BLaER1 treated with 17β-estradiol and CSF1 and Interleukin-3, amounts not matched to agents 10 nM and 100 nM (cell line): ENCODE results near the gene CNTRL.
A peak's percentile ranks its signal among the peaks of the same experiment; 100 is the strongest.

ENCODE experiments used
- H3K27ac ChIP-seq, 11 experiments: shearing (Covaris generic); formaldehyde crosslinking; 2 replicates each; pipeline ENCODE4 v1.8.1; 2022
- H3K27me3 ChIP-seq, 11 experiments: shearing (Covaris generic); formaldehyde crosslinking; 2 replicates each; pipeline ENCODE4 v1.8.1; 2022
- H3K36me3 ChIP-seq, 11 experiments: shearing (Covaris generic); formaldehyde crosslinking; 2 replicates each; pipeline ENCODE4 v1.8.1; 2022
- H3K4me1 ChIP-seq, 10 experiments: shearing (Covaris generic); formaldehyde crosslinking; 2 replicates each; pipeline ENCODE4 v1.8.1; 2022
- H3K4me2 ChIP-seq, 11 experiments: shearing (Covaris generic); formaldehyde crosslinking; 2 replicates each; pipeline ENCODE4 v1.8.1; 2022
- H3K4me3 ChIP-seq, 10 experiments: shearing (Covaris generic); formaldehyde crosslinking; 2 replicates each; pipeline ENCODE4 v1.8.1; 2022
- H3K9ac ChIP-seq, 11 experiments: shearing (Covaris generic); formaldehyde crosslinking; 2 replicates each; pipeline ENCODE4 v1.8.1; 2022
- H3K9me3 ChIP-seq, 11 experiments: shearing (Covaris generic); formaldehyde crosslinking; replicated peaks in 1 of 11; 2 replicates each; pipeline ENCODE4 v1.8.1; 2022
- H4K20me1 ChIP-seq, 11 experiments: shearing (Covaris generic); formaldehyde crosslinking; 2 replicates each; pipeline ENCODE4 v1.8.1; 2022
- Cebpa-rat ChIP-seq, 11 experiments: shearing (Covaris generic); IDR thresholded peaks; 2 replicates each; pipeline ENCODE4 v1.8.1; 2022

CNTRL gene

DNA sequence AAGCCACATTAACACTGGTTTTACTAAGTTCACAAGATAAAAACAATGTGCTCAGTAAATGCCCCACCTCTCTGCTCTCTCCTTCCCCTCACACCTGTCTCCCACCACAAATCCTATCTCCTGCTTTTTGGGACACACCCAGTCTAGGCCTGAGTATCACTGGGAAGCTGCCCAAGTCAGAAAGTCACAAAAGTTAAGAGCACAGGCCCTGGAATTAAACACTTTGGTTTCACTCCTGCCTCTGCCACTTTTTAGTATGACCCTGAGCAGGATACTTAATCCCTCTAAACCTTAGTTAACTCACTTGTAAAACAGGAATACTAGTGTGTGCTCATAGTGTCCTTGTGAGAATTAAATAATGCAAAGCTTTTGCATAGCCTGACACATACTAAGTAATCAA is 36.0 kb upstream of the CNTRL start:
- Histone ChIP-seq H3K36me3 (no peaks in the 10 kb centered on the region), H3K9me3 (0 out of 22 replicates have a peak, but pooled peaks cover 0 to 3% (median 0%) of the 10 kb centered on the region in 11 experiments), H3K9ac (no peak overlapping the region), H3K4me3 (no peak overlapping the region), H3K27me3 (no peaks in the 10 kb centered on the region), H3K4me1 (no peaks in the 10 kb centered on the region), H3K4me2 (no peak overlapping the region), H3K27ac (no peak overlapping the region), H4K20me1 (no peaks in the 10 kb centered on the region)
- TF ChIP-seq Cebpa-rat (IDR thresholded peaks at IDR 0.05): no peak

DNA sequence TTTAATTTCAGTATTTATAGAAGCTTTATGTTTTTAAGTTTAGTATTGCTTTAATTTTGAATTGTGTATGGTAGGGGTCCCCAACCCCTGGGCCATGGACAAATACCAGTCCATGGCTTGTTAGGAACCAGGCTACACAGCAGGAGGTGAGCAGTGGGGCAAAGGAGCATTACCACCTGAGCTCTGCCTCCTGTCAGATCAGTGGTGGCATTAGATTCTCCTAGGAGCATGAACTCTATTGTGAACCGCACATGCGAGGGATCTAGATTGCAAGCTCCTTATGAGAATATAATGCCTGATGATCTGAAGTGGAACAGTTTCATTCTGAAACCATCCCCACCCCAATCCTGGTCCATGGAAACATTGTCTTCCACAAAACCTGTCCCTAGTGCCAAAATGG is 26.6 kb upstream of the CNTRL start:
- Histone ChIP-seq H3K4me1 (peaks cover 0 to 7% (median 0%) of the 10 kb centered on the region in 10 experiments; a peak in 1 of 20 replicates), H3K36me3 (no peaks in the 10 kb centered on the region), H3K27ac (no peak overlapping the region), H3K4me2 (no peak overlapping the region), H3K9me3 (no peaks in the 10 kb centered on the region), H4K20me1 (no peaks in the 10 kb centered on the region), H3K4me3 (no peak overlapping the region), H3K27me3 (no peaks in the 10 kb centered on the region), H3K9ac (no peak overlapping the region)
- TF ChIP-seq Cebpa-rat (IDR thresholded peaks at IDR 0.05): no peak

GRCh38 chr9:121048618-121049017 is 26.1 kb upstream of the CNTRL start:
- H4K20me1 ChIP-seq: no peaks in the 10 kb centered on the region
- no peak for TF ChIP-seq Cebpa-rat (IDR thresholded peaks at IDR 0.05)
- H3K27ac ChIP-seq: no peak overlapping the region
- H3K27me3 ChIP-seq: no peaks in the 10 kb centered on the region
- H3K4me1 ChIP-seq: peaks cover 0 to 7% (median 0%) of the 10 kb centered on the region in 10 experiments; a peak in 1 of 20 replicates
- no peaks in the 10 kb centered on the region for H3K9me3 ChIP-seq
- H3K9ac ChIP-seq: no peak overlapping the region
- no peak overlapping the region for H3K4me3 ChIP-seq
- no peak overlapping the region for H3K4me2 ChIP-seq
- H3K36me3 ChIP-seq: no peaks in the 10 kb centered on the region

GRCh38 chr9:121050128-121050988 is 24.4 kb upstream of the CNTRL start, which contains the start of gene C5:
C5 (minus strand) TSS chr9:121050275; CDS start chr9:121050246, 29 bp downstream.
- Histone ChIP-seq H3K4me3 (no peak within 1 kb of the TSS), H3K27me3 (no peaks in the 10 kb centered on the region), H3K4me1 (peaks cover 0 to 7% (median 0%) of the 10 kb centered on the region in 10 experiments; a peak in 1 of 20 replicates), H4K20me1 (no peaks in the 10 kb centered on the region), H3K4me2 (peak within 1 kb of the TSS in 1 of 11 experiments; percentile 1; a peak in 3 of 22 replicates), H3K9ac (no peak within 1 kb of the TSS), H3K27ac (no peak within 1 kb of the TSS), H3K9me3 (peaks cover 0 to 2% (median under 1%) of the 10 kb centered on the region in 11 experiments; a peak in 6 of 22 replicates), H3K36me3 (peaks cover 0 to 4% (median 0%) of the 10 kb centered on the region in 11 experiments; a peak in 3 of 22 replicates)
- no peak for TF ChIP-seq Cebpa-rat (IDR thresholded peaks at IDR 0.05)

DNA sequence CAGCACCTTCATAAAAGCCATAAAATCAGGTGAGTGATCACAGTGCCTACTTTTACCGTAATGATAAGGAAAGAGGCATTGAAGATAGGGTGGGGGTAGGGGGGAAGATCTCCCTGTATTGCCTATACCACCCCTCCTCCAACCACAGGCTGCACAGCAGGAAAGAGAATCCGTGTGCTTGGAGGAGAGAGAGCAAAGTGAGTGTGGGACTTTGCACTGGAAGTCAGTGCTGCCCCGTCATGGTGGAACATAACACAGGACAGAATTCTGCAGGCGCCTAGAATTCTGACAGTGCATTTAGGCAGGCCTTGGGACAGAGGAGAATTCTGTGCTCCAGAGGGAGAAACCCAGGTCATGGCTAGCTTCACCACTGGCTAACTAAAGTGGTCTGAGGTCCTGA is 21.2 kb upstream of the CNTRL start:
- peaks cover 0 to 7% (median 0%) of the 10 kb centered on the region in 10 experiments; a peak in 1 of 20 replicates for H3K4me1 ChIP-seq
- no peaks in the 10 kb centered on the region for H3K27me3 ChIP-seq
- H3K4me2 ChIP-seq: no peak overlapping the region
- H3K27ac ChIP-seq: no peak overlapping the region
- TF ChIP-seq Cebpa-rat (IDR thresholded peaks at IDR 0.05): no peak
- peaks cover 0 to 11% (median 7%) of the 10 kb centered on the region in 11 experiments; a peak in 9 of 22 replicates for H3K36me3 ChIP-seq
- H4K20me1 ChIP-seq: no peaks in the 10 kb centered on the region
- H3K4me3 ChIP-seq: no peak overlapping the region
- H3K9ac ChIP-seq: no peak overlapping the region
- H3K9me3 ChIP-seq: peaks cover 7 to 20% (median 17%) of the 10 kb centered on the region in 11 experiments; a peak in 18 of 22 replicates

- Histone ChIP-seq H3K4me2 (no peak overlapping the region), H3K9me3 (peaks cover 7 to 20% (median 17%) of the 10 kb centered on the region in 11 experiments; a peak in 18 of 22 replicates), H4K20me1 (no peaks in the 10 kb centered on the region), H3K9ac (no peak overlapping the region), H3K27ac (no peak overlapping the region), H3K4me1 (no peaks in the 10 kb centered on the region; a peak in 1 of 20 replicates), H3K36me3 (peaks cover 0 to 11% (median 7%) of the 10 kb centered on the region in 11 experiments; a peak in 9 of 22 replicates), H3K4me3 (no peak overlapping the region), H3K27me3 (no peaks in the 10 kb centered on the region)
- no peak for TF ChIP-seq Cebpa-rat (IDR thresholded peaks at IDR 0.05)
These were observed 19.1 kb upstream of the CNTRL start for GRCh38 chr9:121055642-121056143.

- H3K9ac ChIP-seq: no peak overlapping the region
- H3K27me3 ChIP-seq: no peaks in the 10 kb centered on the region
- H3K4me3 ChIP-seq: no peak overlapping the region
- H3K4me2 ChIP-seq: no peak overlapping the region
- peaks cover 0 to 11% (median 7%) of the 10 kb centered on the region in 11 experiments; a peak in 9 of 22 replicates for H3K36me3 ChIP-seq
- H3K9me3 ChIP-seq: peaks cover 7 to 20% (median 17%) of the 10 kb centered on the region in 11 experiments; a peak in 18 of 22 replicates
- H4K20me1 ChIP-seq: no peaks in the 10 kb centered on the region
- TF ChIP-seq Cebpa-rat (IDR thresholded peaks at IDR 0.05): no peak
- no peak overlapping the region for H3K27ac ChIP-seq
- H3K4me1 ChIP-seq: no peaks in the 10 kb centered on the region; a peak in 1 of 20 replicates
These were observed 16.9 kb upstream of the CNTRL start for GRCh38 chr9:121057821-121058220.

GRCh38 chr9:121059513-121059912 is 15.2 kb upstream of the CNTRL start:
- H3K9me3 ChIP-seq: peaks cover 7 to 20% (median 17%) of the 10 kb centered on the region in 11 experiments; a peak in 18 of 22 replicates
- H3K9ac ChIP-seq: no peak overlapping the region
- H4K20me1 ChIP-seq: no peaks in the 10 kb centered on the region
- H3K36me3 ChIP-seq: peaks cover 0 to 11% (median 7%) of the 10 kb centered on the region in 11 experiments; a peak in 9 of 22 replicates
- no peaks in the 10 kb centered on the region; a peak in 1 of 20 replicates for H3K4me1 ChIP-seq
- no peaks in the 10 kb centered on the region for H3K27me3 ChIP-seq
- no peak overlapping the region for H3K4me3 ChIP-seq
- H3K4me2 ChIP-seq: no peak overlapping the region
- no peak overlapping the region for H3K27ac ChIP-seq
- no peak for TF ChIP-seq Cebpa-rat (IDR thresholded peaks at IDR 0.05)

- H3K36me3 ChIP-seq: peaks cover 0 to 11% (median 7%) of the 10 kb centered on the region in 11 experiments; a peak in 9 of 22 replicates
- H3K4me3 ChIP-seq: no peak overlapping the region
- TF ChIP-seq Cebpa-rat (IDR thresholded peaks at IDR 0.05): no peak
- H3K4me2 ChIP-seq: no peak overlapping the region
- no peaks in the 10 kb centered on the region for H3K27me3 ChIP-seq
- H3K4me1 ChIP-seq: peaks cover 0 to 6% (median under 1%) of the 10 kb centered on the region in 10 experiments; a peak in 10 of 20 replicates
- H3K9me3 ChIP-seq: peaks cover 7 to 19% (median 17%) of the 10 kb centered on the region in 11 experiments; a peak in 18 of 22 replicates
- no peak overlapping the region for H3K9ac ChIP-seq
- no peaks in the 10 kb centered on the region for H4K20me1 ChIP-seq
- H3K27ac ChIP-seq: no peak overlapping the region
These were observed 14.6 kb upstream of the CNTRL start for GRCh38 chr9:121059998-121060636.
